K562 (cell line): ENCODE results near the gene SDE2. TPM values are rescaled to one million over a fixed set of nuclear protein-coding genes. Genes with fewer than 3 reads are reported as not detected.

Experiments
- BACH1 ChIP-seq: fragments of 200-800 bp; sonication (Bioruptor generic); IDR thresholded peaks from 2 replicates; pipeline ENCODE4 v1.6.1; 2016; ENCODE audit warnings: missing genetic modification characterization, missing compliant biosample characterization
- CBFA2T3 ChIP-seq: fragments of 450-650 bp; IDR thresholded peaks from 2 replicates; pipeline ENCODE4 v1.6.1; 2017
- CBX5 ChIP-seq: IDR thresholded peaks from 2 replicates; pipeline ENCODE4 v1.6.1; 2014; ENCODE audit warnings: low read depth, borderline replicate concordance
- CUX1 ChIP-seq: fragments of 200-800 bp; sonication (Bioruptor generic); IDR thresholded peaks from 2 replicates; pipeline ENCODE4 v1.6.1; 2016; ENCODE audit warnings: missing genetic modification characterization, missing compliant biosample characterization
- E2F3 ChIP-seq: fragments of 250-450 bp; sonication (Bioruptor Pico); IDR thresholded peaks from 2 replicates; pipeline ENCODE4 v1.4.0; 2020; ENCODE audit warnings: mild to moderate bottlenecking
- HDGF ChIP-seq: fragments of 450-650 bp; IDR thresholded peaks from 2 replicates; pipeline ENCODE4 v1.6.1; 2016
- KAT8 ChIP-seq: fragments of 450-650 bp; IDR thresholded peaks from 2 replicates; pipeline ENCODE4 v1.6.1; 2016; ENCODE audit warnings: low read depth, mild to moderate bottlenecking
- NCOR1 ChIP-seq: fragments of 450-650 bp; IDR thresholded peaks from 2 replicates; pipeline ENCODE4 v1.6.1; 2016; ENCODE audit warnings: mild to moderate bottlenecking, moderate library complexity
- NR2C2 ChIP-seq, 2 experiments: fragments of 200-800 bp in 1 of 2; sonication (Bioruptor generic) in 1 of 2; sonication (generic) in 1 of 2; formaldehyde crosslinking in 1 of 2; IDR thresholded peaks; 2 replicates each; pipeline versions ENCODE4 v1.6.1 to v1.8.0; 2016 to 2022; ENCODE audit warnings: mild to moderate bottlenecking in 1 of 2, missing compliant biosample characterization in 1 of 2, missing genetic modification characterization in 1 of 2, missing genetic modification reagents in 1 of 2
- SMAD1 ChIP-seq: fragments of 150-350 bp; IDR thresholded peaks from 2 replicates; pipeline ENCODE4 v1.6.1; 2014; ENCODE audit warnings: low read length, low read depth; ENCODE audit not compliant: partially characterized antibody
- TAF1 ChIP-seq: IDR thresholded peaks from 2 replicates; pipeline ENCODE4 v1.6.1; 2011; ENCODE audit warnings: mild to moderate bottlenecking, low read length, moderate library complexity; ENCODE audit not compliant: insufficient read depth, control insufficient read depth, severe bottlenecking; ENCODE audit errors: extremely low read depth
- UBTF ChIP-seq, 2 experiments: IDR thresholded peaks; 2 replicates each; pipeline ENCODE4 v1.6.1; 2012; ENCODE audit warnings: improper control_type of control experiment in 2 of 2, low read depth in 2 of 2, low read length in 2 of 2, borderline replicate concordance in 1 of 2
- XRCC4 ChIP-seq: IDR thresholded peaks from one replicate; pipeline ENCODE4 v1.6.1; 2011; ENCODE audit not compliant: insufficient read depth, insufficient read length; ENCODE audit errors: extremely low read depth
- ZBTB12 ChIP-seq: fragments of 250-450 bp; sonication (Bioruptor Pico); IDR thresholded peaks from 2 replicates; pipeline ENCODE4 v1.4.0; 2020
- ZNF12 ChIP-seq: sonication (generic); formaldehyde crosslinking; IDR thresholded peaks from 2 replicates; pipeline ENCODE4 v1.4.0; 2020; ENCODE audit warnings: mild to moderate bottlenecking, missing genetic modification reagents
- ZNF184 ChIP-seq: sonication (generic); formaldehyde crosslinking; IDR thresholded peaks from 2 replicates; pipeline ENCODE4 v1.5.0; 2020; ENCODE audit warnings: missing genetic modification reagents
- ZNF551 ChIP-seq: fragments of 250-450 bp; sonication (Bioruptor Pico); IDR thresholded peaks from 2 replicates; pipeline ENCODE4 v1.5.0; 2021; ENCODE audit warnings: mild to moderate bottlenecking, moderate library complexity
- ZNF717 ChIP-seq: fragments of 250-450 bp; sonication (Bioruptor Pico); IDR thresholded peaks from 2 replicates; pipeline ENCODE4 v1.5.0; 2021
- polyA plus RNA-seq, 8 experiments: library from polyadenylated mRNA; depleted of rRNA in 4 of 8; stranded (reverse) in 5 of 8; unstranded in 3 of 8; fragments of >200 nt; fragmentation: Nextera tagmentation in 2 of 8; fragmentation: Illumina TruSeq in 1 of 8; extraction: Ambion mirVana in 2 of 8; extraction: Trizol in 1 of 8; gene quantifications; 2 replicates each; pipeline versions ENCODE4 v1.2.1 to v1.2.3, GENCODE V29; 2011 to 2014; ENCODE audit warnings: inconsistent platforms in 1 of 8, missing spikeins in 1 of 8
- total RNA-seq, 7 experiments: library from RNA; depleted of rRNA in 6 of 7; stranded (reverse); fragments of >200 nt in 6 of 7; fragmentation: Illumina TruSeq in 2 of 7; extraction: Trizol in 2 of 7; gene quantifications; 2 replicates each; pipeline versions ENCODE4 v1.2.1 to v1.2.3, GENCODE V29; 2011 to 2021; ENCODE audit warnings: low replicate concordance in 1 of 7
- TF ChIP-seq, protein P1 (sequence below): fragments of 450-650 bp; formaldehyde crosslinking; IDR thresholded peaks from 2 replicates; pipeline ENCODE4 v1.4.0; 2022; ENCODE audit warnings: mild to moderate bottlenecking, moderate library complexity

SDE2 gene
- total and polyA plus RNA-seq, 9 of the 15 experiments (the other 6 are each of a cell fraction or from before 2014, with no cell fraction given) = 14.3 to 62.3 (median 46.0) TPM

- 0 out of 2 replicates have a peak, but pooled peaks have one; percentile 86 for TF ChIP-seq CUX1 (CRISPR knock-in tag)
- TF ChIP-seq ZNF12 (CRISPR knock-in tag) = peak; percentile 22; the same call in 1 of the 2 replicates
- no peak for TF ChIP-seq HDGF
- TF ChIP-seq CBFA2T3 = peak; percentile 99
- TF ChIP-seq TAF1 = peak; percentile 98
- TF ChIP-seq ZNF717 = no peak
- peak; percentile 94 for TF ChIP-seq ZBTB12
- no peak for TF ChIP-seq ZNF551
- TF ChIP-seq, protein P1, sequence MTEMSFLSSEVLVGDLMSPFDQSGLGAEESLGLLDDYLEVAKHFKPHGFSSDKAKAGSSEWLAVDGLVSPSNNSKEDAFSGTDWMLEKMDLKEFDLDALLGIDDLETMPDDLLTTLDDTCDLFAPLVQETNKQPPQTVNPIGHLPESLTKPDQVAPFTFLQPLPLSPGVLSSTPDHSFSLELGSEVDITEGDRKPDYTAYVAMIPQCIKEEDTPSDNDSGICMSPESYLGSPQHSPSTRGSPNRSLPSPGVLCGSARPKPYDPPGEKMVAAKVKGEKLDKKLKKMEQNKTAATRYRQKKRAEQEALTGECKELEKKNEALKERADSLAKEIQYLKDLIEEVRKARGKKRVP (CRISPR knock-in tag) = peak; percentile 59; the same call in 1 of the 2 replicates
- peak in 1 of 2 experiments; percentile 84; a peak in 2 of 4 replicates for TF ChIP-seq UBTF (IDR thresholded peaks at IDR 0.05; ENCODE audit: borderline replicate concordance in 1 of 2, low read depth in 2 of 2, low read length in 2 of 2)
- TF ChIP-seq XRCC4 = no peak
- peak; percentile 90 for TF ChIP-seq BACH1 (tag)
- TF ChIP-seq NCOR1 = peak; percentile 99
- TF ChIP-seq KAT8 = no peak
- no peak for TF ChIP-seq ZNF184
- TF ChIP-seq SMAD1 = peak; percentile 98
- no peak; the same call in 1 of the 2 replicates for TF ChIP-seq CBX5
- peak; percentile 68; the same call in 1 of the 2 replicates for TF ChIP-seq NR2C2 (CRISPR knock-in tag; IDR thresholded peaks at IDR 0.05)
- TF ChIP-seq NR2C2 (tag; IDR thresholded peaks at IDR 0.05) = peak; percentile 78; the same call in 1 of the 2 replicates
- TF ChIP-seq E2F3 (CRISPR knock-in tag) = peak; percentile 79
Measured at GRCh38 chr1:225999227-225999911, at the start of gene SDE2 (continued).
